ENCODE data around the gene PDCD11. TPM values are rescaled to one million over a fixed set of nuclear protein-coding genes. Genes with fewer than 3 reads are reported as not detected.

PDCD11 gene
- total and polyA plus RNA-seq, 2 of the 8 experiments (the other 6 are each of a cell fraction or from before 2014, with no cell fraction given): 18.1 to 79.1 TPM

DNA sequence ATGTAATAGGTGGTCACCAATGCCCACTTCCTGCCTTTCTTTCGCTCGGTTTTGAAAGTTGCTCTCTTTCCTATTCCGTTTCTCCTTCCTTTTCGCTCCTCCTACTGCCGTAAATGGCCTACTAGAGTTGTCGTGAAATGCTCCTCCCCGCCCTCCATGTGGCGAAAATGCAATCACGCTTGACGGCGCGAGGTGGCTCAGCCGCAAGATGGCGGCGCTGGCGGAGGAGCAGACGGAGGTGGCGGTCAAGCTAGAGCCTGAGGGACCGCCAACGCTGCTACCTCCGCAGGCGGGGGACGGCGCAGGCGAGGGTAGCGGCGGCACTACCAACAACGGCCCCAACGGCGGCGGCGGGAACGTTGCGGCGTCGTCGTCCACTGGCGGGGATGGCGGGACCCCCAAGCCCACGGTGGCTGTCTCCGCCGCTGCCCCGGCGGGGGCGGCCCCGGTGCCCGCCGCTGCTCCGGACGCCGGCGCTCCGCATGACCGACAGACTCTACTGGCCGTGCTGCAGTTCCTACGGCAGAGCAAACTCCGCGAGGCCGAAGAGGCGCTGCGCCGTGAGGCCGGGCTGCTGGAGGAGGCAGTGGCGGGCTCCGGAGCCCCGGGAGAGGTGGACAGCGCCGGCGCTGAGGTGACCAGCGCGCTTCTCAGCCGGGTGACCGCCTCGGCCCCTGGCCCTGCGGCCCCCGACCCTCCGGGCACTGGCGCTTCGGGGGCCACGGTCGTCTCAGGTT, 28.5 kb upstream of the PDCD11 start, which contains the start of gene TAF5 (continued):
- TF ChIP-seq KDM5A (IDR thresholded peaks at IDR 0.05; ENCODE audit: low read length) (peak; percentile 55), EZH2 (IDR thresholded peaks at IDR 0.05; ENCODE audit: low read depth, low read length, severe bottlenecking) (no peak), SIN3A (conservative IDR thresholded peaks at IDR 0.05 in 1 of 2, IDR thresholded peaks at IDR 0.05 in 1 of 2; ENCODE audit: low read depth in 1 of 2, low read length in 2 of 2) (peak in 1 of 2 experiments; percentile 40; a peak in 1 of 4 replicates), KDM1A (IDR thresholded peaks at IDR 0.05; ENCODE audit: borderline replicate concordance, low read length) (no peak), SIX5 (IDR thresholded peaks at IDR 0.05; ENCODE audit: low read depth, low read length) (no peak), CEBPB (IDR thresholded peaks at IDR 0.05; ENCODE audit: low read depth, low read length) (no peak), ASH2L (IDR thresholded peaks at IDR 0.05; ENCODE audit: low read length) (peak; percentile 80), TEAD4 (IDR thresholded peaks at IDR 0.05; ENCODE audit: low read depth, low read length) (no peak), PHF8 (conservative IDR thresholded peaks at IDR 0.05; ENCODE audit: low read depth, low read length) (peak; percentile 84), CBX5 (IDR thresholded peaks at IDR 0.05; ENCODE audit: low read depth, low read length) (no peak), MAFK (IDR thresholded peaks at IDR 0.05; ENCODE audit: low read depth, low read length) (no peak), CTBP2 (IDR thresholded peaks at IDR 0.05; ENCODE audit: borderline replicate concordance, insufficient read depth, insufficient read length, low read length) (no peak), RAD21 (IDR thresholded peaks at IDR 0.05 in 1 of 2, conservative IDR thresholded peaks at IDR 0.05 in 1 of 2; ENCODE audit: low read depth in 2 of 2, low read length in 2 of 2) (no peak), SAP30 (IDR thresholded peaks at IDR 0.05; ENCODE audit: insufficient read depth, insufficient replicate concordance, low read length) (no peak), RNF2 (IDR thresholded peaks at IDR 0.05; ENCODE audit: borderline replicate concordance, low read depth, low read length, missing control alignments, poor library complexity, severe bottlenecking) (no peak), POLR2A (IDR thresholded peaks at IDR 0.05; ENCODE audit: control extremely low read depth in 1 of 2, low read depth in 2 of 2, low read length in 2 of 2) (peak in 1 of 2 experiments; percentile 81; a peak in 2 of 3 replicates), SP1 (IDR thresholded peaks at IDR 0.05; ENCODE audit: low read depth, low read length) (0 out of 2 replicates have a peak, but pooled peaks have one; percentile 11)
- TF ChIP-seq, protein P1, sequence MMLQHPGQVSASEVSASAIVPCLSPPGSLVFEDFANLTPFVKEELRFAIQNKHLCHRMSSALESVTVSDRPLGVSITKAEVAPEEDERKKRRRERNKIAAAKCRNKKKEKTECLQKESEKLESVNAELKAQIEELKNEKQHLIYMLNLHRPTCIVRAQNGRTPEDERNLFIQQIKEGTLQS (IDR thresholded peaks at IDR 0.05; ENCODE audit: insufficient read depth, low read depth, low read length): peak; percentile 87
- TF ChIP-seq, protein P2, sequence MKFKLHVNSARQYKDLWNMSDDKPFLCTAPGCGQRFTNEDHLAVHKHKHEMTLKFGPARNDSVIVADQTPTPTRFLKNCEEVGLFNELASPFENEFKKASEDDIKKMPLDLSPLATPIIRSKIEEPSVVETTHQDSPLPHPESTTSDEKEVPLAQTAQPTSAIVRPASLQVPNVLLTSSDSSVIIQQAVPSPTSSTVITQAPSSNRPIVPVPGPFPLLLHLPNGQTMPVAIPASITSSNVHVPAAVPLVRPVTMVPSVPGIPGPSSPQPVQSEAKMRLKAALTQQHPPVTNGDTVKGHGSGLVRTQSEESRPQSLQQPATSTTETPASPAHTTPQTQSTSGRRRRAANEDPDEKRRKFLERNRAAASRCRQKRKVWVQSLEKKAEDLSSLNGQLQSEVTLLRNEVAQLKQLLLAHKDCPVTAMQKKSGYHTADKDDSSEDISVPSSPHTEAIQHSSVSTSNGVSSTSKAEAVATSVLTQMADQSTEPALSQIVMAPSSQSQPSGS (IDR thresholded peaks at IDR 0.05; ENCODE audit: low read length): no peak
- TF ChIP-seq, protein P3, sequence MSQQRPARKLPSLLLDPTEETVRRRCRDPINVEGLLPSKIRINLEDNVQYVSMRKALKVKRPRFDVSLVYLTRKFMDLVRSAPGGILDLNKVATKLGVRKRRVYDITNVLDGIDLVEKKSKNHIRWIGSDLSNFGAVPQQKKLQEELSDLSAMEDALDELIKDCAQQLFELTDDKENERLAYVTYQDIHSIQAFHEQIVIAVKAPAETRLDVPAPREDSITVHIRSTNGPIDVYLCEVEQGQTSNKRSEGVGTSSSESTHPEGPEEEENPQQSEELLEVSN (IDR thresholded peaks at IDR 0.05): no peak
